Measurements from ENCODE around the gene CYB561D1. TPM values are rescaled to one million over a fixed set of nuclear protein-coding genes. Genes with fewer than 3 reads are reported as not detected.
A peak's percentile ranks its signal among the peaks of the same experiment; 100 is the strongest.

The CYB561D1 gene
- total and polyA plus RNA-seq, 9 of the 15 experiments (the other 6 are each of a cell fraction or from before 2014, with no cell fraction given): 0.71 to 7.2 (median 3.5) TPM

DNA sequence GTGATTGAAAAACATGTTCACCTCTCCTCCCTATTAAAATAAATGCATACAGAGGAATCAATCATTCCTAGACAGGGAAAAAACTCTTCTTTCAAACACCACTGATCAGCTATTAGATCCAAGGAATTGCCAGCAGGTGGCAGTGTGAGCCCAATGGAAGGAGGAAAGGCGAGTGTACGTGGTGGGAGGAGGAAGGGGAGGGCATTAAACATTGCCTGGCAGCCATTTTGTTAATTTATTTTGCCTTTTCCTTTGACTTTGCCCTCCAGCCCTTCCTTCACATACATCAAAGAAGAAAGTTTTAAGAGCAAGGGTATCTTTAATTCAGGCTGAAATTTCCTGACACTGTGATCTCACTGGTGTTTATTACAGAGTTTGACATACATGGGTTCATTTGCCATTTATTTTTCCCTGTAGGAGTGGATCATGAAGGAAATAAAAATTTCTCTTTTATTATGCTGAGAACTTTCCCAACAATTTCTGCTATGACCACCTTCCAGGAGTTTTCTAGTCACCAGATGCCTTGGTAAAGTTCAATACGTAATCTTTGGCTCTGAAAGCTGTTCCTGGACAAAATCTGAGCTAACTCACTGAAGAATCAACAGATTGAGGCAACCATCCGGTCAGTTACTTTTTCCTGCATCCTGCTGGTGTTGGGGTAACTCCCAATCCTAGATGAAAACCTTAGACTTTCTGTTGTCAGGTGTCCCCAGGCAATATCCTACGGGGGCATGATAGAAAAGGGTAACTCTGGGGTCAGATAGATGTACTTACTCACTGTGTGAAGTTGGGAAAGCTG is 52.6 kb downstream of the CYB561D1 start (continued):
- TF ChIP-seq, protein P1, sequence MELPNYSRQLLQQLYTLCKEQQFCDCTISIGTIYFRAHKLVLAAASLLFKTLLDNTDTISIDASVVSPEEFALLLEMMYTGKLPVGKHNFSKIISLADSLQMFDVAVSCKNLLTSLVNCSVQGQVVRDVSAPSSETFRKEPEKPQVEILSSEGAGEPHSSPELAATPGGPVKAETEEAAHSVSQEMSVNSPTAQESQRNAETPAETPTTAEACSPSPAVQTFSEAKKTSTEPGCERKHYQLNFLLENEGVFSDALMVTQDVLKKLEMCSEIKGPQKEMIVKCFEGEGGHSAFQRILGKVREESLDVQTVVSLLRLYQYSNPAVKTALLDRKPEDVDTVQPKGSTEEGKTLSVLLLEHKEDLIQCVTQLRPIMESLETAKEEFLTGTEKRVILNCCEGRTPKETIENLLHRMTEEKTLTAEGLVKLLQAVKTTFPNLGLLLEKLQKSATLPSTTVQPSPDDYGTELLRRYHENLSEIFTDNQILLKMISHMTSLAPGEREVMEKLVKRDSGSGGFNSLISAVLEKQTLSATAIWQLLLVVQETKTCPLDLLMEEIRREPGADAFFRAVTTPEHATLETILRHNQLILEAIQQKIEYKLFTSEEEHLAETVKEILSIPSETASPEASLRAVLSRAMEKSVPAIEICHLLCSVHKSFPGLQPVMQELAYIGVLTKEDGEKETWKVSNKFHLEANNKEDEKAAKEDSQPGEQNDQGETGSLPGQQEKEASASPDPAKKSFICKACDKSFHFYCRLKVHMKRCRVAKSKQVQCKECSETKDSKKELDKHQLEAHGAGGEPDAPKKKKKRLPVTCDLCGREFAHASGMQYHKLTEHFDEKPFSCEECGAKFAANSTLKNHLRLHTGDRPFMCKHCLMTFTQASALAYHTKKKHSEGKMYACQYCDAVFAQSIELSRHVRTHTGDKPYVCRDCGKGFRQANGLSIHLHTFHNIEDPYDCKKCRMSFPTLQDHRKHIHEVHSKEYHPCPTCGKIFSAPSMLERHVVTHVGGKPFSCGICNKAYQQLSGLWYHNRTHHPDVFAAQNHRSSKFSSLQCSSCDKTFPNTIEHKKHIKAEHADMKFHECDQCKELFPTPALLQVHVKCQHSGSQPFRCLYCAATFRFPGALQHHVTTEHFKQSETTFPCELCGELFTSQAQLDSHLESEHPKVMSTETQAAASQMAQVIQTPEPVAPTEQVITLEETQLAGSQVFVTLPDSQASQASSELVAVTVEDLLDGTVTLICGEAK (IDR thresholded peaks at IDR 0.05): peak; percentile 53; the same call in 1 of the 2 replicates
- TF ChIP-seq, protein P1 (CRISPR knock-in tag; IDR thresholded peaks at IDR 0.05): no peak
- TF ChIP-seq TCF7 (IDR thresholded peaks at IDR 0.05; ENCODE audit: borderline replicate concordance) (no peak), GTF2E2 (tag; IDR thresholded peaks at IDR 0.05) (no peak), CBFB (CRISPR knock-in tag; IDR thresholded peaks at IDR 0.05) (no peak), JUN (IDR thresholded peaks at IDR 0.05; ENCODE audit: borderline replicate concordance, low read depth, low read length) (0 out of 2 replicates have a peak, but pooled peaks have one; percentile 54), JUN (CRISPR knock-in tag; IDR thresholded peaks at IDR 0.05; ENCODE audit: borderline replicate concordance) (no peak), ZBTB5 (IDR thresholded peaks at IDR 0.05) (no peak), JUND (IDR thresholded peaks at IDR 0.05; ENCODE audit: borderline replicate concordance, low read depth, low read length) (peak; percentile 57; the same call in 1 of the 2 replicates), JUND (tag; IDR thresholded peaks at IDR 0.05; ENCODE audit: borderline replicate concordance, low read depth, low read length) (peak; percentile 51; the same call in 2 of the 3 replicates), STAG1 (CRISPR knock-in tag; IDR thresholded peaks at IDR 0.05; ENCODE audit: borderline replicate concordance) (peak; percentile 26; the same call in 1 of the 2 replicates), ZC3H11A (IDR thresholded peaks at IDR 0.05; ENCODE audit: low read depth, low read length) (peak; percentile 88), HCFC1 (IDR thresholded peaks at IDR 0.05; ENCODE audit: low read depth, low read length) (peak; percentile 59; the same call in 1 of the 2 replicates), ARID2 (IDR thresholded peaks at IDR 0.05) (peak; percentile 92), ELF2 (CRISPR knock-in tag; IDR thresholded peaks at IDR 0.05) (no peak)
- TF ChIP-seq, protein P2, sequence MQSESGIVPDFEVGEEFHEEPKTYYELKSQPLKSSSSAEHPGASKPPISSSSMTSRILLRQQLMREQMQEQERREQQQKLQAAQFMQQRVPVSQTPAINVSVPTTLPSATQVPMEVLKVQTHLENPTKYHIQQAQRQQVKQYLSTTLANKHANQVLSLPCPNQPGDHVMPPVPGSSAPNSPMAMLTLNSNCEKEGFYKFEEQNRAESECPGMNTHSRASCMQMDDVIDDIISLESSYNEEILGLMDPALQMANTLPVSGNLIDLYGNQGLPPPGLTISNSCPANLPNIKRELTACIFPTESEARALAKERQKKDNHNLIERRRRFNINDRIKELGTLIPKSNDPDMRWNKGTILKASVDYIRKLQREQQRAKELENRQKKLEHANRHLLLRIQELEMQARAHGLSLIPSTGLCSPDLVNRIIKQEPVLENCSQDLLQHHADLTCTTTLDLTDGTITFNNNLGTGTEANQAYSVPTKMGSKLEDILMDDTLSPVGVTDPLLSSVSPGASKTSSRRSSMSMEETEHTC (IDR thresholded peaks at IDR 0.05): no peak

Data from K562 (cell line).